Right renal cortex interstitium (tissue), 3 donors: ENCODE results near the gene KRTAP5-3. TPM values are rescaled to one million over a fixed set of nuclear protein-coding genes. Genes with fewer than 3 reads are reported as not detected.
"Not testable (repeated sequence)": the region's sequence is repeated elsewhere in the genome, so short reads cannot be mapped to it uniquely, and the experiment has no call there.

ENCODE experiments used
- DNase-seq, 3 donors: peaks; one replicate each; pipeline ENCODE4 v3.0.0-alpha.2; 2013; ENCODE audit warnings: low read depth in 3 of 3, low spot score in 2 of 3
- polyA plus RNA-seq, 3 donors: library from polyadenylated mRNA; unstranded; fragments of 120-200 nt; gene quantifications; one replicate each; pipeline ENCODE4 v1.2.1, GENCODE V29; 2013; ENCODE audit not compliant: insufficient read length in 3 of 3

Gene KRTAP5-3
- polyA plus RNA-seq, 3 donors: not detected

GRCh38 chr11:1624621-1625020 lies 16.4 kb upstream of the KRTAP5-3 start:
- DNase-seq: no peak

GRCh38 chr11:1623716-1624115 lies 15.5 kb upstream of the KRTAP5-3 start:
- DNase-seq: no peak

GRCh38 chr11:1622086-1622485 lies 13.8 kb upstream of the KRTAP5-3 start, which contains the start of gene KRTAP5-4:
KRTAP5-4 (minus strand) TSS chr11:1622138; CDS start chr11:1622093, 45 bp downstream.
- no peak for DNase-seq

GRCh38 chr11:1619449-1619848 lies 11.2 kb upstream of the KRTAP5-3 start:
- no peak for DNase-seq

GRCh38 chr11:1618231-1618630 lies 10.0 kb upstream of the KRTAP5-3 start:
- DNase-seq: no peak

- DNase-seq: not testable (repeated sequence)
Observed at GRCh38 chr11:1607901-1608300, 362 bp downstream of the KRTAP5-3 start.

- DNase-seq: not testable (repeated sequence)
Observed at GRCh38 chr11:1607156-1607845, 962 bp downstream of the KRTAP5-3 start.

- not testable (repeated sequence) for DNase-seq
Observed at GRCh38 chr11:1605923-1606322, 2.3 kb downstream of the KRTAP5-3 start.

- no peak for DNase-seq
Observed at GRCh38 chr11:1604711-1605110, 3.6 kb downstream of the KRTAP5-3 start.

GRCh38 chr11:1604181-1604580 lies 4.1 kb downstream of the KRTAP5-3 start:
- no peak for DNase-seq

GRCh38 chr11:1603629-1604028 lies 4.6 kb downstream of the KRTAP5-3 start:
- DNase-seq: no peak

- not testable (repeated sequence) for DNase-seq
Observed at GRCh38 chr11:1601663-1602062, 6.6 kb downstream of the KRTAP5-3 start.

- DNase-seq: no peak
Observed at GRCh38 chr11:1600626-1601025, 7.6 kb downstream of the KRTAP5-3 start.

- no peak for DNase-seq
Observed at GRCh38 chr11:1598816-1599215, 9.4 kb downstream of the KRTAP5-3 start.

- not testable (repeated sequence) for DNase-seq
Observed at GRCh38 chr11:1598406-1598805, 9.9 kb downstream of the KRTAP5-3 start.

GRCh38 chr11:1597994-1598380 lies 10.3 kb downstream of the KRTAP5-3 start, which contains the start of gene KRTAP5-2:
KRTAP5-2 (minus strand) TSS chr11:1598294; CDS start chr11:1598250, 44 bp downstream.
- no peak for DNase-seq

- no peak for DNase-seq
Observed at GRCh38 chr11:1597331-1597993, 10.8 kb downstream of the KRTAP5-3 start.

GRCh38 chr11:1596576-1597121 lies 11.6 kb downstream of the KRTAP5-3 start:
- not testable (repeated sequence) for DNase-seq

GRCh38 chr11:1595994-1596575 lies 12.2 kb downstream of the KRTAP5-3 start:
- DNase-seq: not testable (repeated sequence)

GRCh38 chr11:1592628-1593027 lies 15.6 kb downstream of the KRTAP5-3 start:
- no peak for DNase-seq

- DNase-seq: no peak
Observed at GRCh38 chr11:1589996-1590395, 18.3 kb downstream of the KRTAP5-3 start.
